RWPE2 (cell line): ENCODE data around the gene PRRC2A.

Experiments used
- ATAC-seq: fragments of 200-7000 bp; cut with Tn5 transposase; 3 replicates; pipeline ENCODE4 v1.9.1; 2021; ENCODE audit warnings: low read depth
- DNase-seq: peaks from one replicate; pipeline ENCODE4 v3.0.0-alpha.2; 2020; ENCODE audit warnings: low spot score
- H3K27ac ChIP-seq: fragments of 450-650 bp; 2 replicates; pipeline ENCODE4 v1.5.1; 2017; ENCODE audit warnings: mild to moderate bottlenecking; ENCODE audit not compliant: poor library complexity, severe bottlenecking
- H3K27me3 ChIP-seq: fragments of 250-450 bp; sonication (Bioruptor Pico); 2 replicates; pipeline ENCODE4 v1.5.1; 2021; ENCODE audit warnings: mild to moderate bottlenecking, moderate library complexity; ENCODE audit not compliant: insufficient read depth, poor library complexity, severe bottlenecking
- H3K36me3 ChIP-seq: fragments of 250-450 bp; sonication (Bioruptor Pico); 2 replicates; pipeline ENCODE4 v1.5.1; 2020; ENCODE audit warnings: low read depth, mild to moderate bottlenecking, moderate library complexity
- H3K4me1 ChIP-seq: fragments of 250-450 bp; sonication (Bioruptor Pico); 2 replicates; pipeline ENCODE4 v1.5.1; 2021; ENCODE audit warnings: mild to moderate bottlenecking, moderate library complexity; ENCODE audit not compliant: insufficient read depth, poor library complexity, severe bottlenecking
- H3K4me3 ChIP-seq: fragments of 250-450 bp; sonication (Bioruptor Pico); 2 replicates; pipeline ENCODE4 v1.5.1; 2021; ENCODE audit warnings: mild to moderate bottlenecking, moderate library complexity; ENCODE audit not compliant: severe bottlenecking
- H3K9me3 ChIP-seq: fragments of 250-450 bp; sonication (Bioruptor Pico); 2 replicates; pipeline ENCODE4 v1.5.1; 2021; ENCODE audit warnings: mild to moderate bottlenecking, moderate library complexity; ENCODE audit not compliant: severe bottlenecking
- TF ChIP-seq, protein P1 (sequence below): fragments of 450-650 bp; IDR thresholded peaks from one replicate; pipeline ENCODE4 v1.5.1; 2017; ENCODE audit warnings: mild to moderate bottlenecking, moderate library complexity; ENCODE audit not compliant: poor library complexity, severe bottlenecking

Gene PRRC2A

DNA sequence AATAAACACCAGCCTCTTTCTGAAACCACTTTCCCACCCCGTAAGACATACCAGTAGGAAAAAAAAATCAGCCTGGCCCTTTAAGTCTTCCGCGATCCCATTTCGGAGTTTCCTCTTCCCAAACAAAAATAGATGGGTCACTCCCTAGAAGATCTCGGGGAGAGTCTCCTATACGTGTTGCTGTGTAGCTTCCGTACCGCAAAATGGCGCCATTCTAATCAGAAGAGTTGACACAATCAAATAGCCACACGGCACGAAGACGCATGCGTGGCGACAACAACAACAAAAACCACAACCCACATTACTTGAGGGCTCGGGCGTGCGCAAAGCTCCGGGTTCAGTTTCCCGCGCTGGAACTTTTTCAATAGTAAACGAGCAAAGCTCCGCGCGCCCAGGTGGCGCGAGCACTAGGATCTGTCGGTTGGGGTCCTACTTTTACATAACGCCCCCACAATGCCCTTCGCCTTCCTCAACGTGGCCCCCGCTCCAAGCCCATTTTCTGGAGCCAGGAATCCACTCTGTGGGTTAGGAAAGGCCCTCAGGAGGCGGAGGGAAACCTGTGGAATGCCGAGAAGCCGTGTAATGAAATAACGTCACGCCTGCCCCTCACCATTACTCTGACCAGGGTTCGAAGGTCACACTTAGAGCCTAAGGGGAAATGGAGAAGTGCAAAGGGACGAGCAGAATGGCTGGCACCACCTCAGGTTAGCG, 44.4 kb downstream of the PRRC2A start, which contains the start of gene GPANK1:
Gene GPANK1, minus strand, starts transcription at position 208 of the 711 bp plus-strand sequence. CDS start 519 bp downstream, outside the sequence.
- DNase-seq (peak; percentile 89), ATAC-seq (peak; percentile 30)
- Histone ChIP-seq H3K36me3 (peaks cover 44% of the 10 kb centered on the region), H3K27ac (peak within 1 kb of the TSS; percentile 90), H3K4me3 (peak within 1 kb of the TSS; percentile 77), H3K4me1 (peaks cover 13% of the 10 kb centered on the region), H3K27me3 (no peaks in the 10 kb centered on the region), H3K9me3 (no peaks in the 10 kb centered on the region)
- TF ChIP-seq, protein P1, sequence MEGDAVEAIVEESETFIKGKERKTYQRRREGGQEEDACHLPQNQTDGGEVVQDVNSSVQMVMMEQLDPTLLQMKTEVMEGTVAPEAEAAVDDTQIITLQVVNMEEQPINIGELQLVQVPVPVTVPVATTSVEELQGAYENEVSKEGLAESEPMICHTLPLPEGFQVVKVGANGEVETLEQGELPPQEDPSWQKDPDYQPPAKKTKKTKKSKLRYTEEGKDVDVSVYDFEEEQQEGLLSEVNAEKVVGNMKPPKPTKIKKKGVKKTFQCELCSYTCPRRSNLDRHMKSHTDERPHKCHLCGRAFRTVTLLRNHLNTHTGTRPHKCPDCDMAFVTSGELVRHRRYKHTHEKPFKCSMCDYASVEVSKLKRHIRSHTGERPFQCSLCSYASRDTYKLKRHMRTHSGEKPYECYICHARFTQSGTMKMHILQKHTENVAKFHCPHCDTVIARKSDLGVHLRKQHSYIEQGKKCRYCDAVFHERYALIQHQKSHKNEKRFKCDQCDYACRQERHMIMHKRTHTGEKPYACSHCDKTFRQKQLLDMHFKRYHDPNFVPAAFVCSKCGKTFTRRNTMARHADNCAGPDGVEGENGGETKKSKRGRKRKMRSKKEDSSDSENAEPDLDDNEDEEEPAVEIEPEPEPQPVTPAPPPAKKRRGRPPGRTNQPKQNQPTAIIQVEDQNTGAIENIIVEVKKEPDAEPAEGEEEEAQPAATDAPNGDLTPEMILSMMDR = no peak

DNA sequence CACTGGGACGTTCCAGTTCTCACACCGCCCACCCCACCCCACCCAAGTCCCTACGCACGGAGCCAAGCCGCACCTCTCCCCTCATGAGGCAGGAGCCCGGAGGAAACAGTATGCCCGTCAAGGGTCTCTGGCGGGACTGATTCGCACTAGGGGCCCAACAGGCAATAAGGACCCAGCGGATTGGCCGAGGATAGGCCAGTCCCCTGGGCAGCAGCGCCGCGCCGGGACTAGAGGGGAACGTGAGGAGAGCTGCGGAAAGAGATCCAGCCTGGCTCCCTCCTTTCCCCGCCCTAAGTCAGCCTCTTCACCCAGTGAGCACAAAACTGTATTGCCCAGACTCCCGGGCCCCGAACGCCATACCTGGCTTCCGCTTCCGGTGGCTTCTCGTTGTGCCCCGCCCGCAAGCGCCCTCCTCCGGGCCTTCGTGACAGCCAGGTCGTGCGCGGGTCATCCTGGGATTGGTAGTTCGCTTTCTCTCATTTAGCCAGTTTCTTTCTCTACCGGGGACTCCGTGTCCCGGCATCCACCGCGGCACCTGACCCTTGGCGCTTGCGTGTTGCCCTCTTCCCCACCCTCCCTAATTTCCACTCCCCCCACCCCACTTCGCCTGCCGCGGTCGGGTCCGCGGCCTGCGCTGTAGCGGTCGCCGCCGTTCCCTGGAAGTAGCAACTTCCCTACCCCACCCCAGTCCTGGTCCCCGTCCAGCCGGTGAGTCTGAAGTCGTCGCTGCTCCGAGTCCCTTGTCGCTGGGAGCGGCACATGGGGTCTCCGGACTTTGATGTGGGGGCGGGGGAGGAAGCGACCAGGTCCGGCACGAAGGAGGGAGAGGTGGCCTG, 45.2 kb downstream of the PRRC2A start, which contains the start of gene CSNK2B:
Gene CSNK2B, plus strand, starts transcription at position 580 of the 836 bp plus-strand sequence. CDS start 752 bp downstream, outside the sequence.
- Histone ChIP-seq H3K4me3 (peak within 1 kb of the TSS; percentile 77), H3K27ac (peak within 1 kb of the TSS; percentile 90), H3K36me3 (peaks cover 52% of the 10 kb centered on the region), H3K9me3 (no peaks in the 10 kb centered on the region), H3K4me1 (peaks cover 13% of the 10 kb centered on the region), H3K27me3 (no peaks in the 10 kb centered on the region)
- ATAC-seq (peak; percentile 79), DNase-seq (peak; percentile 98)
- TF ChIP-seq, protein P1 = no peak

DNA sequence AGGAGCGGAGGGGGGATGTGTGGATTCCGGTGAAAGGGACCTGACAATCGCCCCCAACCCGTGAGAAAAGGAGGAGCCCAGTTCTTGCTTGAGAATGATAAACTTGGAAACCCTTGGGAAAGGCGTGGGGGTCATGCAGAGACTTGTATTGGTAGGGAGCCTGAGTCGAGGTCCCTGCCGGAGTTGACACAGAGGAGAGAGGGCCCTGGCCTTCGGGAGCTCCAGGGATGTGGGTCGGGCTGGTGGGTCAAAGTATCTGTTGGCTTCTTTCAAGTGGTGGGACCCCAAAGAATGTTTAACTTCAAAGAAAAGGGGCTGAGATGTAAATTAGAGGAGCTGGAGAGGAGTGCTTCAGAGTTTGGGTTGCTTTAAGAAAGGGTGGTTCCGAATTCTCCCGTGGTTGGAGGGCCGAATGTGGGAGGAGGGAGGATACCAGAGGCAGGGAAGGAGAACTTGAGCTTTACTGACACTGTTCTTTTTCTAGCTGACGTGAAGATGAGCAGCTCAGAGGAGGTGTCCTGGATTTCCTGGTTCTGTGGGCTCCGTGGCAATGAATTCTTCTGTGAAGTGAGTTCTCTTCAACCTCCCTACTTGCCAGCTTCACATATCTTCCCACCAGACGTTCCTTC, 45.9 kb downstream of the PRRC2A start:
- Histone ChIP-seq H3K36me3 (peaks cover 59% of the 10 kb centered on the region), H3K27ac (peak overlapping the region; percentile 90), H3K9me3 (no peaks in the 10 kb centered on the region), H3K4me1 (peaks cover 13% of the 10 kb centered on the region), H3K4me3 (peak overlapping the region; percentile 77), H3K27me3 (no peaks in the 10 kb centered on the region)
- DNase-seq (no peak), ATAC-seq (no peak)
- TF ChIP-seq, protein P1 = no peak

DNA sequence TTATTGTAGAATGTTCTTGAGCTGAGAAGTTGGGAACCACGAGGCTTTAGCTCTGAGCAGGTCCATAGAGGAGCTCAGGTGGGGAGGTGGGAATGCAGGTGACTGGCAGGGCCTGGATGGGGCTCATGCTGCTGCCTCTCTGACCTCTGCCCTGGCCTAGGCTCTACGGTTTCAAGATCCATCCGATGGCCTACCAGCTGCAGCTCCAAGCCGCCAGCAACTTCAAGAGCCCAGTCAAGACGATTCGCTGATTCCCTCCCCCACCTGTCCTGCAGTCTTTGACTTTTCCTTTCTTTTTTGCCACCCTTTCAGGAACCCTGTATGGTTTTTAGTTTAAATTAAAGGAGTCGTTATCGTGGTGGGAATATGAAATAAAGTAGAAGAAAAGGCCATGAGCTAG, 49.2 kb downstream of the PRRC2A start, which contains the start of gene LY6G5B:
Gene LY6G5B, plus strand, starts transcription at position 301 of the 400 bp plus-strand sequence. CDS start 975 bp downstream, outside the sequence.
- Histone ChIP-seq H3K36me3 (peaks cover 61% of the 10 kb centered on the region), H3K27me3 (no peaks in the 10 kb centered on the region), H3K4me1 (no peaks in the 10 kb centered on the region), H3K4me3 (no peak within 1 kb of the TSS), H3K9me3 (no peaks in the 10 kb centered on the region), H3K27ac (no peak within 1 kb of the TSS)
- ATAC-seq (no peak), DNase-seq (no peak)
- TF ChIP-seq, protein P1 = no peak
